HG03565 (cell line): Measurements from ENCODE around the gene PRKACA.
"Not testable (repeated sequence)": the region's sequence is repeated elsewhere in the genome, so short reads cannot be mapped to it uniquely, and the experiment has no call there.

ENCODE experiments used
- ATAC-seq: cut with Tn5 transposase; IDR thresholded peaks from one replicate; pipeline ENCODE4 v1.9.1; 2021; ENCODE audit warnings: mild to moderate bottlenecking, moderate library complexity; ENCODE audit not compliant: unreplicated experiment

PRKACA gene

GRCh38 chr19:14148751-14149410 is 31.3 kb upstream of the PRKACA start:
- no peak for ATAC-seq

- ATAC-seq = no peak
These were observed 30.4 kb upstream of the PRKACA start for GRCh38 chr19:14147797-14148605.

- no peak for ATAC-seq
These were observed 29.2 kb upstream of the PRKACA start for GRCh38 chr19:14146789-14147216.

GRCh38 chr19:14146169-14146568 is 28.6 kb upstream of the PRKACA start:
- ATAC-seq = not testable (repeated sequence)

DNA sequence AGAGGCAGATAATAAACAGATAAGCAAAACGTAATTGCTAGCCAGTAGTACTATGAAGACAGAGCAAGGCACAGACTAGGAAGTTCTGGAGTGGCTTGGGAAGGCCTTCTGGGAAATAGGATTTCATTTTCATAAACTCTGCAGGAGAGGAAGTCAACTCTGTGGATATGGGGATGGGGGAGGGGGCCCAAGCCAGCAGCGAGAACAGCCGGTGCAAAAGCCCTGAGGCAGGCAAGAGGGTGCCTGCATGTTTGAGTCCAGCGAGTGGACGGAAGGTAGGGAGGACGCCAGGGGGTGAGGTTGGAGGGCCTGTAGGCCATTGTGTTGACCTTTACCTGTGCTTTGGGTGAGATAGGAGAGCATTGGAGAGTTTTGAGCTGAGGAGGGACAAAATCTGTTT is 27.8 kb upstream of the PRKACA start:
- no peak for ATAC-seq

DNA sequence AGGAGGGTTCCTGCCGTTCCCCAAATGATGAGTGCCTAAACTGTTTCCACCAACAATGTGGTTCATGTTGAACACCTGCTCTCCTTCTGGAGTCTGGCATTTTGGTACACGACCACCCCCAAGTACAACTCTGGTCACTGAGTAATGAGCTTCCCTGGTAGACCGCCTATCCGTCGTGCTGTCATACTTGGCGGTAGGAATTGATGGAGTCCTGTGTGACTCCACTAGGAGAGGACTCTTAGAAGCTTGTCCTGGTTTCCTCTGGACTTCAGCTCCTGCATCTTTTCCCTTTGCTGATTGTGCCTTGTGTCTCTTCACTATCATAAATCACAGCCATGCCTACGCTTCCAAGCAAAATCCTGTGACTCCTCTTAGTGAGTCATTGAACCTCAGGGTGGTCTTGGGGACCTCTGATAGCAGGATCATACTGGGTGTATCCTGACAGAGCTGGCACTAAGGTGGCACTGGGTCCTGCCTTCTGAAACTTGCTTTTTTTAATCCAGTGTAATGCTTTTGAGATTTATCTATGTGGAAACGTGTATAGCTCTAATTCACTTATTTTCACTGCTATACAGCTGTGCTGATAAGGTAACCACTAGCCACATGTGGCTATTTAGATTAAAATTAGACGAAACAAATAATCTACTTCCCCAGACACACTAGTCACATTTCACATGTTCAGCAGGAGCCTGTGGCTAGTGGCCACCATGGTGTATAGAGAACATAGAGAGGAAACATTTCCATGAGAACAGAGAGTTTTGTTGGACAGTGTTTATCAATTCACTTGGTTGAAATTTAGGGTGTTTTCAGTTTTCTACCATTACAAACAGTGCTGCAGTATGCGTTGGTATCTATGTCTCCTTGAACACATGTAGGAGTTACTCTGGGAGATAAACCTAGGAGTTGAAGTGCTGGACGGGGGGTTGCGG is 25.0 kb upstream of the PRKACA start:
- no peak for ATAC-seq

GRCh38 chr19:14141041-14141440 is 23.5 kb upstream of the PRKACA start:
- no peak for ATAC-seq

DNA sequence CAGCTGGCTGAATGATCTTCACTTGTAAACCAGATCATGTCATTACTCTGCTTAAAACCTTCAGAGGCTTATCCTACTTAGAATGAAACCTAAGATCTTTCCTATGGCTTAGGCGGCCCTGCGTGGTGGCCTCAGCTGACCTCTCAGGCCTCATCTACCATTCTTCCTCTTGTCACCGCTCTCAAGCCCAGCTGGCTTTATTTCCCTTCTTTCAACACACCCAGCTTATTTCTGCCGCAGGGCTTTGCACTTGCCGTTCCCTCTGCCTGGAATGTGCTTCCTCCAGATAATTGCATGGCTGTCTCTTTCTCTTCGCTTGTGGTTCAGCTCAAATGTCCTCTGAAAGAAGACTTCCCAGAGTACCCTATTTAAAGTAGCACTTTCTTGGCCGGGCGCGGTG is 22.4 kb upstream of the PRKACA start:
- ATAC-seq = no peak

DNA sequence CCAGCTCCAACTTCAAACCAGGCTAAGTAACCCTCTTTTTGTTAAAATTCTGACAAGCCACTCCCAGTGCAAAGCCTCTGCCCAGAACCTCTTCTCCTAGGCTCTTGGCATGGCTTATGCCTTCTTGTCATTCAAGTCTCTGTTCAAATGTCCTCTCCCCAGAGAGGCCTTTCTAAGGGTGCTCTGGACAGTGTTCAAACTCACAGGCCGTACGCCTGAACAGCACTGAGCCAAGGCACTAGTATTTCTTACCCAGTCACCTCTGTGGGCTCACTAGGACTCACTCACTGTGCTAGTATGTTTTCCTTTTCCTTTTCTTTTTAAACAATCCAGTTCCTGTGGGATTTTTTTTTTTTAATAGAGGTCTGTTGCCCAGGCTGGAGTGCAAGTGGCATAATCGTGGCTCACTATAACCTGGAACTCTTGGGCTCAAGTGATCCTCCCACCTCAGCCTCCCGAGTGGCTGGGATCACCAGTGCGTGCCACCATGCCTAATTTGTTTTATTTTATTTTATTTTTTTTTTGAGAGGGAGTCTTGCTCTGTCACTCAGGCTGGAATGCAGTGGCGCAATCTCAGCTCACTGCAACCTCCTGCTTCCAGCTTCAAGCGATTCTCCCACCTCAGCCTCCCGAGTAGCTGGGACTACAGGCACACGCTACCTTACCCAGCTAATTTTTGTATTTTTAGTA is 21.2 kb upstream of the PRKACA start:
- ATAC-seq = no peak

GRCh38 chr19:14136509-14137281 is 19.1 kb upstream of the PRKACA start, which contains the start of gene ASF1B:
ASF1B (minus strand) TSS chr19:14136589; CDS start chr19:14136456, 133 bp downstream.
- ATAC-seq = peak; percentile 79

GRCh38 chr19:14135985-14136508 is 18.5 kb upstream of the PRKACA start:
- no peak for ATAC-seq

DNA sequence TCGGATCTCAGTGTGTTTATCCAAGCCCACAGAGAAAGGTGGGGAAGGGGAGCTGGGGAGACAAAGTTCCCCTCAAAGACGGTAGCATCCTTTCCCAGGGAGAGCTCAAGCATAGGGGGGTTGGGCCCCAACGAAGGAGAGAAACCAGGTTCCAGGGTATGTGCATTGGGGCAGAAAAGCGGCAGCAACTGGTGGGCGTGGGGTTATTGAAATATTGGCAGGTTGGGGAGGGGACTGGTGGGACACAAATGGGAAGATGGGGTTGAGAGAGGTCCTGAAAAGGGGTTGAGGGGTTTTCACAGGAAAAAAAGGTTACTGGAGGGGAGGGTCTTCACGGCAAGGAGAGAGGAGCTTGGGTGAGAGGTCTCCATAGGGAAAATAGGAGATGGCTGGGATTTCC is 17.8 kb upstream of the PRKACA start:
- no peak for ATAC-seq

DNA sequence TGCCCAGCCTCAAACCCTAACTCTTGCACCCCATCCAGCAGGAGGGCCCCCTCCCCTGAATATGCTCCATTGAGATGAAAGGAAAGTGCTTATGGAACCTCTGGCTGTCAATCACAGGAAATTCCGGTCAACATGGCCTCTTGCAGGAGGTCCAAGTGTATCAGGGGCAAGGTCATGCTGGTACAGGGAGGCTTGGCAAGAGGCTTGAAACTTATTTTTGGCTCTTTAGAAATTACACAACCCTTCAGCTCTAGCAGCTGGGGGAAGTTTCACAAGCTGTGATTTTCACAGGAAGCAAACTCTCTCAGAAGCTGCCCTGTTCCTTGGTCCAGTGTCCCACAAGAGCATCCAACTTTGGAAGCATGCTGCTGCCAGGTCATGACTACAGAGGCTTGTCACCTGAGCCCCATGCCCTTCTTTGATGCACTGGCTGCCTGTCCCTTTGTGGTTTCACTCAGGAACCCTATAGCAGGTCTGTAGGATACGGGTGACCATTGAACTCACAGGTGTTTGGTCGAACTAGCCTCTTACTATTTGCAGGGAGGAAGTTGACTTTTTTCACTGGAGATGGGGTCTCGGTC is 10.5 kb upstream of the PRKACA start:
- no peak for ATAC-seq

DNA sequence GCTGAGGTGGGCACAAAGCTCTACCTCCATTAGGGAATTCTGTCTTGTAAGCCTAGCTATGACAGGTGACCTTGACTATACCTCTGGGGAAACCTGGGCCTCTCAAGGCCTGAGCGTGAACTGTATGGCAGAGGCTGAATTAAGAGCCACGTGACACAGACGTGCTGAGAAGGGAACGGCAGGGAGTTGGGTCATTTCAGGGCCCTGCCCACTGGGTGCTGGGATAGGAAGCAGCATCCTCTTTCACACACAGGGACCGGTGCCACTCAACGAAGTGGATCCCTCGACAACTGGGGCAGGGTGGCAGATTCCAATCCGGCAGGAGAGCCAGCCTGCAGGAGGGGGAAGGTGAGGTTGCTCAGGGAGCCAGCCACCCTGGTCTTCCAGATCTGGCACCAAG is 9.6 kb upstream of the PRKACA start:
- no peak for ATAC-seq

DNA sequence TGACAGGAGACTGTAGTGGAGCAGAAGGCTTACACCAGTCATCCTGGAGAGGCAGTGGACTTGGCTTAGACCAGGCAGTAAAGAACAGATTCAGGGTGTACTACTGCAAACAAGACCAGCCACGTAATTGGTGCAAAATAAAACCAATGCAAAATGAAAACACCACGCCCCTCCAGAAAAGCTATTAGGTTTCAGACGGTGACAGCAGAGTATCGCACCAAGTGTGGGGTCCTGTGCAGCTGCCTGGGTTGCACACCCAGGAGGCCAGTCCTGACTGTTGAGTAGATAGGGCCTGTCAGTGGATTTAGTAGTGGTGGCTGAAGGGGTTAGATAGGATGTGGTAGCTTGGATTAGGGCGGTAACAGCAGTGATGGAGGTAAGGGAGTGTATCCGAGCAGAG is 5.4 kb upstream of the PRKACA start:
- ATAC-seq = no peak

GRCh38 chr19:14120497-14120780 is 2.9 kb upstream of the PRKACA start:
- no peak for ATAC-seq

GRCh38 chr19:14119644-14120496 is 2.3 kb upstream of the PRKACA start:
- ATAC-seq = no peak

DNA sequence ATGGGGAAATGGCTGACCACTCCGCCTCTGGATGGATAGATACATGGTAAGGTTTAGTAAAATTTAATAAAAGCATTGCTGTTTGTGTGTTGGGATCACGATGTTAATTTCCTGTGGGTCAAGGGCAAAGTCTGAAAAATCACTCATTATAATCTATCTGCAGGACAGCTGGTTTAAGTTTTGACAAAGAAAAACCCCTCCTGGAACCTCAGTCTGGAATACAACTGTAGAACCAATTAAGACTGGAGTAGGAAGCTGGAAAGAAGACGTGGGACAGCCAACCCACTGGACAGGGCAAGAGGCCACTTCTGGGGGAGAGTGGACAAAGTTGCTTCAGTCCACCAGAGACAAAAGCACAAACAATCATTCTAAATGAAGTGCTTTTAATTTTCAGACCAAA is 1.6 kb upstream of the PRKACA start:
- no peak for ATAC-seq
